Measurements from ENCODE around the gene PLPPR3.

The PLPPR3 gene

GRCh38 chr19:784541-784940 lies 37.2 kb downstream of the PLPPR3 start:
- DNase-seq (ENCODE audit: low read depth) = no peak
- no peak overlapping the region for H3K4me3 ChIP-seq (ENCODE audit: low read depth, low read length)
- no peak for TF ChIP-seq CTCF (IDR thresholded peaks at IDR 0.05; ENCODE audit: control insufficient read depth, extremely low read depth, insufficient read depth)

- no peak for DNase-seq (ENCODE audit: low read depth)
- H3K4me3 ChIP-seq (ENCODE audit: low read depth, low read length) = no peak overlapping the region
- no peak for TF ChIP-seq CTCF (IDR thresholded peaks at IDR 0.05; ENCODE audit: control insufficient read depth, extremely low read depth, insufficient read depth)
These were observed 38.7 kb downstream of the PLPPR3 start for GRCh38 chr19:782878-783668.

- TF ChIP-seq CTCF (IDR thresholded peaks at IDR 0.05; ENCODE audit: control insufficient read depth, extremely low read depth, insufficient read depth) = no peak
- no peak for DNase-seq (ENCODE audit: low read depth)
- no peak overlapping the region for H3K4me3 ChIP-seq (ENCODE audit: low read depth, low read length)
These were observed 39.4 kb downstream of the PLPPR3 start for GRCh38 chr19:782185-782877.

- DNase-seq (ENCODE audit: low read depth) = no peak
- no peak overlapping the region for H3K4me3 ChIP-seq (ENCODE audit: low read depth, low read length)
- no peak for TF ChIP-seq CTCF (IDR thresholded peaks at IDR 0.05; ENCODE audit: control insufficient read depth, extremely low read depth, insufficient read depth)
These were observed 40.0 kb downstream of the PLPPR3 start for GRCh38 chr19:781800-782184.

GRCh38 chr19:780935-781334 lies 40.8 kb downstream of the PLPPR3 start:
- TF ChIP-seq CTCF (IDR thresholded peaks at IDR 0.05; ENCODE audit: control insufficient read depth, extremely low read depth, insufficient read depth) = no peak
- no peak for DNase-seq (ENCODE audit: low read depth)
- H3K4me3 ChIP-seq (ENCODE audit: low read depth, low read length) = no peak overlapping the region

- DNase-seq (ENCODE audit: low read depth) = no peak
- no peak for TF ChIP-seq CTCF (IDR thresholded peaks at IDR 0.05; ENCODE audit: control insufficient read depth, extremely low read depth, insufficient read depth)
- no peak overlapping the region for H3K4me3 ChIP-seq (ENCODE audit: low read depth, low read length)
These were observed 42.7 kb downstream of the PLPPR3 start for GRCh38 chr19:778910-779653.

Data from LNCaP clone FGC (cell line).